GM21786 (cell line): ENCODE measurements around the gene TRAF3.

Experiments
- ATAC-seq: cut with Tn5 transposase; IDR thresholded peaks from one replicate; pipeline ENCODE4 v1.9.1; 2021; ENCODE audit not compliant: unreplicated experiment

TRAF3 gene

DNA sequence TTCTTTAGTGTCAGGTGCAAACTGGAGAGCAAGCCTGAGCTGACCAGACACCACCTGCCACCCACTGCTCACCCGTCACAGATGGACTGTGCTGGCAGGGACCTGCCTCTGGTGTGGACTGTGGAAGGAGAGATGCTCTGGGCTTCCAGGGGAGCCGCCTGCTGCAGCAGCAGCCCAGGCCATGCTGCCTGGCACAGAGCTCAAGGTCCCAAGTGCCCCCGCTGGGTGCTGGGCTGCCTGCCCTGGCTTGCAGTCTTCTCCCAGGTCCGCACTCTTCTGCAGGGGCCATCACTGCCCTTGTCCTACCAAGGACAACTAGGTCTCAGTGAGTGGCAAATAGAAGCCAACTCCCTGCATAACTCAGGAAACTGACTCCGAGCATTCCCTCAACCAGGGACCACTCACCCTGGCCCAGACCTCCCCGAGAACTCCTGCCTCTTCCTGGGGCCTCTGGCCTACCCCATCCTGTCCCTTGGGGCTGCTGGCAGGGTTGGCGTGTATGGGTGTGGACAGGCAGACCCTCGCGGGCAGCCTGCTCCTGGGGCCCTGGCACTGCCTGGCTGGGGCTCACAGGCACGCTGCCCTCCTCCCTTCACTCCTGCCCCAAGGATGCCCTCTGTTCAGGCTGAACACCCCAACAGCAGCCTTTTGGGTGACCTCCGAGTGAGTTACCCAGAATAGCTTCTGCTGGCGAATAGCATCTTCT lies 154.5 kb downstream of the TRAF3 start:
- no peak for ATAC-seq

GRCh38 chr14:102932484-102933248 lies 155.4 kb downstream of the TRAF3 start:
- ATAC-seq, result no peak

DNA sequence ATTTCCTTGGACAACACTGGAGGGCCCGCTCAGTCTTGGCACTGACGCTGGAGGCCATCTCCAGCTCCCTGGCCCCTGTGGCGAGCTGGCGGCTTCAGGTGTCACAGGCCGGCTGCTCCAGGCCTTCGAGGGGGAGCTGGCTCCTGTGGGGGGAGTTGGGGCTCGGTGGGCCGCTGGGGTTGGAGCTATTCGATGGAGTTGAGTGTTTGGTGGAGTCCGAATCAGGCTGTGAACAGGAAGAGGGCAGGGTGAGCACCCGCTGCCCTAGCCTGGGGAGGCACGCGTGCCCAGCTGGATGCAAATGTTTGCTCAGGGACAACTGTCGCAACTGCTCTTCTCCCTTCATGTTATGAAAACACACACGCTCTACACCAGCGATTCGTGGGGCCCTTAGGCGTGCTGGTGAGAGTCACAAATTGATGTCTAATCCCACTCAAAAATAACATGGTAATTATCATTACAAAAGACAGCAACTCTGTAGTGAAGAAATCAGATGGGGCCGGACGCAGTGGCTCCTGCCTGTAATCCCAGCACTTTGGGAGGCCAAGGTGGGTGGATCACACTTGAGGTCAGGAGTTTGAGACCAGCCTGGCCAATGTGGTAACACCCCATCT lies 156.5 kb downstream of the TRAF3 start:
- no peak for ATAC-seq

GRCh38 chr14:102935756-102936155 lies 158.5 kb downstream of the TRAF3 start:
- ATAC-seq, result no peak

DNA sequence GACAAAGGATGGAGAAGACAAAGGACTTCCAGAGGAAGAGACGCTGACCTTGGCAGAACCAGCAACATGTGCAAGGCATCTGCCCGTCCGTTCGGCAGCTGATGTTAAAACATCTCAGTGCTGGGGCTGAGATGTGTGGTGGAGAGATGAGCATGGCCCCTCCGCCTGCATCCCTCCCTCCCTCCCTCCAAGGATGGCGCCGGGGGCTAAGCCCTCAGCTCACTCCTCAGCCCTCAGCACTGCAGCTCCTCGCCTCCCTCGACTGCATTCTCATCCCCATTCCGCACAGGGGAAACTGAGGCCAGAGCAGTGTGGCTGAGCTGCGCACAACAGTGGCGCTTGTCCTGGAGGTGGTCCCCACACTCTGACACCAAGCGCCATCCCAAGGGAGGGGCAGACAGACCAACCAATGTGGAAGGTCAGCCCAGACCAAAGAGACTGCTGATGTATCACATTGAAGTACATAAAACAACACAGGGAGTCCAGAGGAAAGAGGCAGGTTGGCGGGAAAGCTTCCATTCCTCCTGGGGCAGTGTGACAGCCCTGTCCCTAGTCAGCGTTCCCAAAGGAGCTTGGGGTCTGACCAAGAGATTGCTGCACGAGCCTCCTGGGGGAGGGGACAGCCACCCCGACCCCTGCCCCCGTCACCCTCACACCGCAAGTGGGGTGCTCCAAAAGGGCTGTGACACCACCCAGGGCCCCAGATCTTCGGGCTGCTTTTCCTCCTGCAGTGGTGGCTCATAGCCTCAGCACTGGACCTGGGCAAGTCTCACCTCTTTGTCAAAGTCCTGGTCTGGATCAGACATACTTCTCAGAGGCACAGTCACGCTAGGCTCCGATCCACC lies 160.3 kb downstream of the TRAF3 start:
- ATAC-seq, result no peak

DNA sequence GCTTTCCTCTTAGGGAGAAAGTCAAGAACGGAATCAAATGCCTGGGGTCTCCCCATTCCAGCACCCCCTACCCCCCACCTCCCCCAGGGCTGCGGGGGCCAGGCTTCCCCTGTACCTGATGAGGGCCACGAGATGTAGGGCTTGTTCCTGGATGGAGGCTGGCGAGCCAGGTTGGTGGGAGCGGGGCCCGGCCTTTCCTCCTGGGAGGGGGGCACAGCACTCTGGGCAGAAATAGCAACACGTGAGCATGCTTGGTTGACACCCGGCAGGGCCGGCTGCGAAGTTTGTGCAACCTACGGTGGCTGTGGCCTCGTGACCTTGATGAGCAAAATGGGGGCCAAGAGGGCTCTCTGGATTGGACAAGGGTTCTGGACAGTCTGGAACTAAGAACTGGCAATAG lies 160.9 kb downstream of the TRAF3 start:
- ATAC-seq, result no peak

DNA sequence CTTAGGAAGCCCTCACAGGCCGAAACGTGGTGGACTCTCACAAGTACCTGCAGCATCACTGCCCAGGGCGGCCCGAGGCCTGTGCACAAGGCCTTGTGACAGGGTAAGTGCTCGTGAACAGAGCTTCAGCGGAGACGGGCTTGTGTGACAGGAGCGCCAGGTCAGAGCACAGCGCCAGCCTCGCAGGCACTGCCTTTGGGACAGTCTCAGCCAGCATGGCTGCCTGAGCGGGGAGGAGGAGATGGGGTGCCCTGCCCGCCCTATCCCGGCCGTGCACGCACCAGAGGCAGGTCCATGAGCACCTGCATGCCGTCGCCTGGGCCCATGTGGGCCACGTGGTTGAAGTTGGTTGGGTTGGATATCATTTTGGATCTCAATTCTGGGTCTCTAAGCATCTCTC lies 162.1 kb downstream of the TRAF3 start:
- no peak for ATAC-seq

DNA sequence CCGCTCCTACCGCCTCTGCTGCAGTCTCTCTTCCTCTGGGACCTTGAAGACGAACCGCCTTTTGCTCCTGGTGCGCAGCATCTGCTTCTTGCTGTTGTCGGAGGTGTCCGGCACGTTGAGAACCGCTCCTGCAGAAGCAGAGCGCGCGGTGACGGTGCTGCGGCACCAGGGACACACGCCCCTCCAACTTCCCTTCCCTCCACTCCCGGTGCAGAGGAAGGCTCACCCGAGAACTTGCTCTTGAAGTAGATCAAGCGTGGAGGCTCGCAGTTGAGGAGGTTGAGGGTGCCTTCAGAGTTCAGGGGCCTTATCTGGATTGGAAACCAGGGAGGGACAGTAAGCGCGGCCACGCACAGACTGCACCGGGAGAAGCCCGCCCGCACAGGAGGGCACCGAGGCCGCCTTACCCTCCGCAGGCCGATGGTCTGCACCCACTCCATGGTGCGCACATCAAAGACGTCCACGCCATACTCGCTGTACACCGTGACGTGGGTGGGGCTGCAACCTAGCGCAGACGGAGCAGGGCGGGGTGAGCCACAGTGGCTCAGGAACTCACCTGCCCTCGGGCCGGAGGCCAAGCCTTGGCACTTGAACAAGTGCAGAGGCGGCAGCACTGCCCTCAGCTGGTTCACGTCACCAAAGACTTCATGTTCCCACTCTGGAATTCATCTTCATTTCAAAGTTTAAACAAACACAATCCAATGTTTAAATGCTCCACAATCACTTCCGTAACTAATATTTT lies 162.7 kb downstream of the TRAF3 start:
- no peak for ATAC-seq

- no peak for ATAC-seq
Measured at GRCh38 chr14:102940729-102941362, 163.6 kb downstream of the TRAF3 start.

DNA sequence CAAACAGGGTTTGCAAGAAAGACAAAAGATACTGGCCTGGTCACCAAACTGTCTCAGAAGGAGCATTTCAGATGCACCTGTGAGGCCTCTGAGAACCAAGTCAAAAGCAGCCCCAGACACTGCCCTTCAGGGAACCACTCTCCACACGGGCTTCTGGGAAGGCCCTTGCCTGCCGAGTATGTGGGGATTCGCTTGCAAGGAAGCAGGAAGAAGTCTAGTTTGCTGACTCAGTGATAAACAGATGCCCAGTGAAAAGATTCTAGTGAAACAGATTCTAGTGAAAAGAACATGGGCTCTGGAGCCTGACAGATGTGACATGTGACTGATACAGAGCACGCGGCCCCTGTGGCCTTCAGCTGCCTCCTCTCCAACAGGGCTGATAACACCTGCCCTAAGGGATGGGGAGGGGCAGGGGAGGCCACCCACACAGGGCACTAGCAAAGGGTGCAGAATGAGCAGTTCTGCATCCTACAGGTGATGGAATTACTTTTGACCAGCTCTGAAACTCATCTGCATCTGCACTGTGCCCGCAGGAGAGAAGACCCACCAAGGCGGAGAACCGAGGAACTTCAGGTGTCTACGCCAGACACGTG lies 164.3 kb downstream of the TRAF3 start:
- no peak for ATAC-seq

DNA sequence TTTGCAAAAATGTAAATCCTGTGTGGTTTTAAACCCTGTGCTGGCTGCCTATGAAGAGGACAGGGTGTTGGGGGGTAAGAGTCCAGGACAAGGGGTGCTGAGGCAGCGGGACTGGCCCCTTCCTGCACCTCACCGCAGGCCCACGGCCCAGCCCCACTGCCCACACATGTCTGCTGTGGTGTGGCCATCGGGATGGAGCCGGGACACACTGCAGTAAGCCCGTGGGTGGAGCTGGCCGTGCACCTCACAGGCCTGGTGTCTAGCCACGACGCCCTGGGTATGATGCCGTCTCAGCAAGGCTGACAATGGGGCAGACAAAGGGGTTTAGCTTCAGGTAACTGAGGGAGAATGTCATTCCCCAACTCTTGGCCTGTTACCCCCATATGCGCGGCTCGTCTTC lies 164.8 kb downstream of the TRAF3 start:
- no peak for ATAC-seq

DNA sequence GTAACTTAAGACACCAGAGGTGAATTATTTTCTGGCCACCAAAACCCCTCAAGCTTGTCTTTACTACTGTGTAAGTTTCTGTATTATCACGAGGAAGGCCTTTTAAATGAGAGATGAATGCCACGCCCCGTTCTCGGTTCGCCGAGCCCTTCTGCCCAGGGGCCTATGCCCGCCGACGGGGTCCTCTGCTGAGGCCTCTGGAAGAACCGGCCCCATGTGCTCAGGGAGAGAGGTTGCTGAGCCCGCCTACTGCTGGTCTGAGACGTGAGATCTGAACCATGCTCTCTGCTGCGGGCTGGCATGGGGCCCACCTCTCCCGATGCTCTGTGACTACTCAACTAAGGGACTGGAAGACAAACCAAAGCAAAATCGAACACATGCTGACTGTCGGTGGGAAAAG lies 166.2 kb downstream of the TRAF3 start:
- ATAC-seq, result no peak

- no peak for ATAC-seq
Measured at GRCh38 chr14:102943979-102944378, 166.7 kb downstream of the TRAF3 start.

DNA sequence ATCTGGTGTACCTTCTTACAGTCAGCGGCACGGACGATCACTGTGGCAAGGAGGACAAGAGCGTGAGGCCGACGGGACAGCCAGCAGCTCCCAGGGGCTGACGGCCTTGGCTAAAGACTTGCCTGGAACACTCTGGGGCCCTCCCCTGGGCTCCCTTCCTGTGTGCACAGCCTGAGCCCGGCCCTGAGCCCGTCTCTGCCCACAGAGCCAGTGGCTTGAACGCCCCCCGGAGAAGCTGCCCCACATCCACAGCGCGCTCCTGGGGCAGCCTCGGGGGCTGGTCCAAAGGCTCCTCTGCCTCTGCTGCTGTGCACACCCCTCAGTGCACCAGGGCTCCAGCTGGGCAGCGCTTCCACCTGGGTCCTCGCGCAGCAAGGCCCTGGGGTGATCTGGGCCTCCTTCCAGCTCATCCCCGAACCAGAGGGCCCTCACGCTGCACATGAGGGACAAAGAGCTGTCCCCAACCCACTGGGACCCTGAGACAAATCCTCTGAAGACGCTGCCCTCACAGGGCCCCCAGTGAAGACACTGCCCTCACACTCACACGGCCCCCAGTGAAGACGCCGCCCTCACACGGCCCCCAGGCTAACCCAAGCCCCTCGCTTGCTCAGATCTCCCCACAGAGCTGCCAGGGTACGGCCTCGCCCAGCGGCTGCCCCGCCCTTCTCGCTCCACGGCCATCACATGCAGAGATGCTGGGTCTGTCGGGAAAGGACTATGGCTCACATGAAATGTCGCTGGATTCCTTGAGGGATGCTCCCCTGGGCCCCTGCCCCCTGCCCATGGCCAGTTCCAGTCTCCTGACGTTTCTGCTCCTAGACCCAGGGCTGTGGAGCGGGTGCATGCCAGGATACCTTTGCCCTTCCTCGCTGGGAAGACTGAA lies 167.4 kb downstream of the TRAF3 start:
- ATAC-seq, result no peak

DNA sequence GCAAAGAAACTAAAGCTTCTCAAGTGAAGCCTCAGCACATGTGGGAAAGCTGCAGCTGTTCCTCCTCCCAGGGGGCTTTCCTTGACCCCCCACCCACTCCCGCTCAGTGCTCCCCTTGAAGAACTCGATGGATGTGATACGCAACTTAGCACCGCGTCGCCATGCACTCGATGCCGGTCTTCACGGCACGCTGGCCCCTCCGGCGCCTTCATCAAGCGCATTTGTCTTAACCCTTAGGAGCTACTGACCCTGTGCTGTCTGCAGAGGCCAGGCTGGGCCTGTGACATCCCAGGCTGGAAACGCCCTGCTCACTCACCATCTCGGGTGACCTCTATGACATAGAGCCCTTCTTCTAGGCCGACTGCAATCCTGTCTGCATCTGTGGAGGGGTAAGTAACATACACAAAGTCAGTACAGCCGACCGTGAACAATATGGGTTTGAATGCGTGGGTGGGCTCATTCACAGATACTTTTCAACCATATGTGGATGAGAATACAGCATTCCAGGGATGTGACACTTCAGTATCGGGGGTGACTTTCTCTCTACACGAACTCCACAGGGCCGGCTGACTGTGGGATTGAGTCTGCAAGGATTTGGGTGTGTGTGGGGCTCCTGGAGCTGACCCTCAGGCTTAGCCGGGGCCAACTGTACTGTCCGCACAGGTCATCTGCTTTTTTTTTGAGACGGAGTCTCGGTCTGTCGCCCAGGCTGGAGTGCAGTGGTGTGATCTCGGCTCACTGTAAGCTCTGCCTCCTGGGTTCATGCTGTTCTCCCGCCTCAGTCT lies 168.3 kb downstream of the TRAF3 start:
- ATAC-seq, result no peak

DNA sequence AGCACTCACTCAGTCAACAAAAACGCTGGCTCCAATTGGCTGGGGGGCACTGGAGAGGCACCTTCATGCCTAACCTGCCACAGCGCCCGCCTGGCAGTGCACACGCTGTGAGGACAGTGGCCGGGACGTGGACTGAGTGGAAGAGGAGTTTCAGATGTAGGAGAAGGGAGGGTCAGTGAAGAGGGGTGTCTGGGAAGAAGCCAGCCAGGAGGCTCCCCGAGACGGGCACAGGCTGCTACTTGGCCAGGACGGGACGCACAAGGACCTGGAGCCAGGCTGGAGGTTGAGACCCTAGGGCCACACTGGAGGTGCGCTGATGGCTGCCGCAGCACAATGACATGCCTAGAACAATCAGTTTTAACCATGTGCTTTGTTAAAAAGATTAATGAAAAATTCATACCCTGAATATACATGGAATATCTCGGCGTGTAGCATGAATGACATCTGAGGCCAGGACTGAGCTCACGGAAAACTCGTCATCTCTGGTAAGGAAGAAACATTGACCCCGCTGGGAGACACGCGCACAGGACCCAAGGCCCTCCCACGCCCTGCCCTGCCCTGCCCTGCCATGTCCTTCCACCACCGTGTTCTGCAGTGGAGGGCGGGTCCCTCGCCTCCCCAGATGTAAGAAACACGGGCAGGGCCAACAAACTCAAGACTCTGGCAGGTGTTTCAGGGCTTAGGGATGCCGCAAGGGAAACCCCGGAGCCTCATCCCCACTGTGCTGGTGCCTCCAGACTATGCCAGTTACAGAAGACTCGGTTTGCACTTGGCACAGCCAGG lies 170.3 kb downstream of the TRAF3 start:
- no peak for ATAC-seq

GRCh38 chr14:102948698-102949061 lies 171.4 kb downstream of the TRAF3 start:
- ATAC-seq, result no peak
